Natural killer cell treated with Interleukin-12 subunit alpha and Interleukin-12 subunit beta and Interleukin-15 and Interleukin-18, amount 100 ng/mL, for 72 hours (primary cell): ENCODE data around the gene SMARCD3. TPM values are rescaled to one million over a fixed set of nuclear protein-coding genes. Genes with fewer than 3 reads are reported as not detected.

Experiments
- ATAC-seq, 2 donors: fragments of 150-1000 bp; cut with Tn5 transposase in 1 of 2; sonication (Bioruptor Pico), chemical (Tn5 transposase) in 1 of 2; 2 replicates each; pipeline ENCODE4 v1.10.0; 2021
- DNase-seq: peaks from one replicate; pipeline ENCODE4 v3.0.0; 2022; ENCODE audit warnings: low spot score
- H3K27ac Mint-ChIP-seq, 2 donors: 1 replicate in 1 of 2; 2 replicates in 1 of 2; pipeline ENCODE4 v1.8.0; 2022; ENCODE audit warnings: mixed read lengths in 2 of 2, mild to moderate bottlenecking in 1 of 2, moderate library complexity in 1 of 2
- H3K27me3 Mint-ChIP-seq, 2 donors: 1 replicate in 1 of 2; 2 replicates in 1 of 2; pipeline ENCODE4 v1.8.0; 2022; ENCODE audit warnings: mixed read lengths in 2 of 2
- H3K36me3 Mint-ChIP-seq: one replicate; pipeline ENCODE4 v1.8.0; 2022; ENCODE audit warnings: mixed read lengths
- H3K4me1 Mint-ChIP-seq, 2 donors: 1 replicate in 1 of 2; 2 replicates in 1 of 2; pipeline ENCODE4 v1.8.0; 2022; ENCODE audit warnings: low read depth in 2 of 2, mixed read lengths in 2 of 2, mild to moderate bottlenecking in 1 of 2
- H3K4me3 Mint-ChIP-seq: one replicate; pipeline ENCODE4 v1.8.0; 2022; ENCODE audit warnings: mixed read lengths
- H3K9me3 Mint-ChIP-seq: 2 replicates; pipeline ENCODE4 v1.8.0; 2022; ENCODE audit warnings: mixed read lengths
- total RNA-seq, 2 donors: library from RNA; stranded (reverse); gene quantifications; one replicate each; pipeline ENCODE4 v1.2.3, GENCODE V29; 2022

The SMARCD3 gene
- total RNA-seq, 2 donors from 2014 or later: 0.93 to 1.2 TPM

- no peaks in the 10 kb centered on the region for H3K9me3 Mint-ChIP-seq
- DNase-seq (no peak), ATAC-seq (no peak)
- H3K36me3 Mint-ChIP-seq: no peaks in the 10 kb centered on the region
- H3K4me3 Mint-ChIP-seq: no peak overlapping the region
- peaks cover 21 to 31% of the 10 kb centered on the region in 2 donors for H3K27me3 Mint-ChIP-seq
- no peak overlapping the region for H3K27ac Mint-ChIP-seq
- H3K4me1 Mint-ChIP-seq: no peaks in the 10 kb centered on the region
These were observed 12.4 kb upstream of the SMARCD3 start for GRCh38 chr7:151260883-151261282.

GRCh38 chr7:151260471-151260870 is 12.0 kb upstream of the SMARCD3 start:
- Mint-ChIP-seq H3K9me3 (no peaks in the 10 kb centered on the region), H3K36me3 (no peaks in the 10 kb centered on the region), H3K27ac (no peak overlapping the region), H3K4me3 (no peak overlapping the region), H3K27me3 (peaks cover 24 to 35% of the 10 kb centered on the region in 2 donors), H3K4me1 (no peaks in the 10 kb centered on the region)
- DNase-seq (no peak), ATAC-seq (no peak)

GRCh38 chr7:151257990-151258389 is 9.5 kb upstream of the SMARCD3 start:
- H3K9me3 Mint-ChIP-seq: no peaks in the 10 kb centered on the region
- peaks cover 30 to 39% of the 10 kb centered on the region in 2 donors for H3K27me3 Mint-ChIP-seq
- H3K27ac Mint-ChIP-seq: no peak overlapping the region
- no peak for DNase-seq
- H3K36me3 Mint-ChIP-seq: no peaks in the 10 kb centered on the region
- H3K4me1 Mint-ChIP-seq: no peaks in the 10 kb centered on the region
- no peak overlapping the region for H3K4me3 Mint-ChIP-seq
- ATAC-seq: no peak

GRCh38 chr7:151256410-151257045 is 8.0 kb upstream of the SMARCD3 start:
- Mint-ChIP-seq H3K4me3 (no peak overlapping the region), H3K36me3 (no peaks in the 10 kb centered on the region), H3K27me3 (peaks cover 37 to 50% of the 10 kb centered on the region in 2 donors), H3K4me1 (peaks cover 0 to 4% of the 10 kb centered on the region in 2 donors), H3K27ac (no peak overlapping the region), H3K9me3 (no peaks in the 10 kb centered on the region)
- no peak for DNase-seq
- ATAC-seq: no peak

- H3K27me3 Mint-ChIP-seq: peaks cover 46 to 61% of the 10 kb centered on the region in 2 donors
- no peaks in the 10 kb centered on the region for H3K36me3 Mint-ChIP-seq
- no peak overlapping the region for H3K27ac Mint-ChIP-seq
- no peak overlapping the region for H3K4me3 Mint-ChIP-seq
- H3K4me1 Mint-ChIP-seq: peaks cover 8 to 9% of the 10 kb centered on the region in 2 donors
- no peak for DNase-seq
- H3K9me3 Mint-ChIP-seq: no peaks in the 10 kb centered on the region
- no peak for ATAC-seq
These were observed 6.9 kb upstream of the SMARCD3 start for GRCh38 chr7:151255390-151255789.

GRCh38 chr7:151254851-151255250 is 6.4 kb upstream of the SMARCD3 start:
- Mint-ChIP-seq H3K4me3 (no peak overlapping the region), H3K36me3 (no peaks in the 10 kb centered on the region), H3K27ac (no peak overlapping the region), H3K27me3 (peaks cover 47 to 65% of the 10 kb centered on the region in 2 donors), H3K9me3 (no peaks in the 10 kb centered on the region), H3K4me1 (peaks cover 10% of the 10 kb centered on the region in 2 donors)
- DNase-seq (no peak), ATAC-seq (no peak)

GRCh38 chr7:151254316-151254715 is 5.8 kb upstream of the SMARCD3 start:
- DNase-seq (no peak), ATAC-seq (no peak)
- Mint-ChIP-seq H3K9me3 (no peaks in the 10 kb centered on the region), H3K27ac (no peak overlapping the region), H3K4me3 (peak overlapping the region; percentile 30), H3K4me1 (peaks cover 11 to 12% of the 10 kb centered on the region in 2 donors), H3K27me3 (peaks cover 48 to 68% of the 10 kb centered on the region in 2 donors), H3K36me3 (no peaks in the 10 kb centered on the region)

- ATAC-seq: no peak
- Mint-ChIP-seq H3K4me3 (peak overlapping the region; percentile 47), H3K36me3 (no peaks in the 10 kb centered on the region), H3K4me1 (peaks cover 18 to 21% of the 10 kb centered on the region in 2 donors), H3K9me3 (no peaks in the 10 kb centered on the region), H3K27me3 (peaks cover 48 to 69% of the 10 kb centered on the region in 2 donors), H3K27ac (no peak overlapping the region)
- DNase-seq: no peak
These were observed 4.6 kb upstream of the SMARCD3 start for GRCh38 chr7:151252961-151253711.

- Mint-ChIP-seq H3K4me1 (peaks cover 20 to 21% of the 10 kb centered on the region in 2 donors), H3K9me3 (no peaks in the 10 kb centered on the region), H3K4me3 (peak overlapping the region; percentile 47), H3K27ac (no peak overlapping the region), H3K36me3 (no peaks in the 10 kb centered on the region), H3K27me3 (peaks cover 46 to 64% of the 10 kb centered on the region in 2 donors)
- DNase-seq: no peak
- no peak for ATAC-seq
These were observed 4.0 kb upstream of the SMARCD3 start for GRCh38 chr7:151252561-151252835.

- Mint-ChIP-seq H3K27ac (no peak overlapping the region), H3K4me1 (peaks cover 20 to 21% of the 10 kb centered on the region in 2 donors), H3K9me3 (no peaks in the 10 kb centered on the region), H3K27me3 (peaks cover 46 to 59% of the 10 kb centered on the region in 2 donors), H3K4me3 (peak overlapping the region; percentile 33), H3K36me3 (no peaks in the 10 kb centered on the region)
- ATAC-seq (peak in 1 of 2 donors; percentile 36), DNase-seq (no peak)
These were observed 3.4 kb upstream of the SMARCD3 start for GRCh38 chr7:151251689-151252560.

GRCh38 chr7:151251328-151251688 is 2.8 kb upstream of the SMARCD3 start:
- H3K9me3 Mint-ChIP-seq: no peaks in the 10 kb centered on the region
- peaks cover 39 to 52% of the 10 kb centered on the region in 2 donors for H3K27me3 Mint-ChIP-seq
- ATAC-seq (no peak), DNase-seq (no peak)
- H3K27ac Mint-ChIP-seq: no peak overlapping the region
- peak overlapping the region; percentile 75 for H3K4me3 Mint-ChIP-seq
- H3K36me3 Mint-ChIP-seq: no peaks in the 10 kb centered on the region
- peaks cover 20 to 21% of the 10 kb centered on the region in 2 donors for H3K4me1 Mint-ChIP-seq

GRCh38 chr7:151250181-151251132 is 2.0 kb upstream of the SMARCD3 start:
- ATAC-seq (no peak), DNase-seq (no peak)
- no peak overlapping the region for H3K27ac Mint-ChIP-seq
- peak overlapping the region; percentile 75 for H3K4me3 Mint-ChIP-seq
- peaks cover 38 to 45% of the 10 kb centered on the region in 2 donors for H3K27me3 Mint-ChIP-seq
- H3K4me1 Mint-ChIP-seq: peaks cover 21 to 23% of the 10 kb centered on the region in 2 donors
- no peaks in the 10 kb centered on the region for H3K9me3 Mint-ChIP-seq
- no peaks in the 10 kb centered on the region for H3K36me3 Mint-ChIP-seq

- DNase-seq: no peak
- H3K9me3 Mint-ChIP-seq: no peaks in the 10 kb centered on the region
- H3K27ac Mint-ChIP-seq: no peak overlapping the region
- H3K4me1 Mint-ChIP-seq: peaks cover 21 to 26% of the 10 kb centered on the region in 2 donors
- H3K36me3 Mint-ChIP-seq: no peaks in the 10 kb centered on the region
- no peak for ATAC-seq
- H3K27me3 Mint-ChIP-seq: peaks cover 34 to 41% of the 10 kb centered on the region in 2 donors
- H3K4me3 Mint-ChIP-seq: peak overlapping the region; percentile 90
These were observed 1.2 kb upstream of the SMARCD3 start for GRCh38 chr7:151249732-151250072.
